Measurements from ENCODE around the gene PRKN.
"Not testable (repeated sequence)": the region's sequence is repeated elsewhere in the genome, so short reads cannot be mapped to it uniquely, and the experiment has no call there.

PRKN gene

GRCh38 chr6:162710419-162710818 lies 17.1 kb downstream of the PRKN start:
- DNase-seq, result no peak

- no peak for DNase-seq
Observed at GRCh38 chr6:162709431-162709830, 18.1 kb downstream of the PRKN start.

GRCh38 chr6:162708971-162709370 lies 18.6 kb downstream of the PRKN start:
- no peak for DNase-seq

DNA sequence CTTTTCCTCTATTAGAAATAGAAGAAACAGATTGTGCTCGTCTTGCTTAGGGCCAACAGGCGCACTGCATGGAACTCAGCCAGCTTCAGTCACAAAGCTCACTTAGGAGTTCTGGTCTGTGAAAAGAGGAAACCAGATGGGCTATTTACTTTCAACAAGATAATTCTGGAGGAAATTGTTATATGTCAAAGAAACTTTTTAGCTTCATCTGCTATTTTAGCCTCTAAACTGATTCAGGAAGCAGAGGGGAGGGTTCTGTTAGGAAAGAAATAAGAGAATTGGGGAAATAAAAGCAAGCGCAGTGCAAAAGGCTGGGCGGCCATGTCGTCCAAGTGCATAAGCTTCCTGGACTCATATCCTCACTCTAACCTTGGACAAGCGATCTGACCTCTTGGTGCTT lies 21.3 kb downstream of the PRKN start:
- DNase-seq, result no peak

GRCh38 chr6:162705736-162706135 lies 21.8 kb downstream of the PRKN start:
- no peak for DNase-seq

- DNase-seq, result no peak
Observed at GRCh38 chr6:162704001-162704400, 23.6 kb downstream of the PRKN start.

DNA sequence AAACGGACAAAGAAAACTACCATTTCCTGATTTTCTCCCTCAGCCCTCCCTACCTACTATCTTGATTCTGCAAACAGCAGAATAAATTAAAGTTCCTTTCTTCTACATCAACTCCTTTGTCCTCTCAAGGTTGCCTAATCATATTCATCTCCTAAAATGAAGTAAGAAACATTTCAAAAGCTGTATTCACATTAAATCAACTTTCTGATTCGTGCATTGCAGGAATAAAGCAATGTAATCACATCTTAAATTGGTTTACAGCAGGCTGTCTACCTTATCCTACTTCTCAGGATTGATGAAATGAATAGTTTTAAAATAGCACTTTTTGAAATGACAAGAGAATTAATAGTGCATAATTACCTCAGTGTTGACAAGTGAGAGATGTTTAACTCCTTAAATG lies 25.1 kb downstream of the PRKN start:
- no peak for DNase-seq

- DNase-seq, result no peak
Observed at GRCh38 chr6:162701551-162701950, 26.0 kb downstream of the PRKN start.

GRCh38 chr6:162700966-162701365 lies 26.6 kb downstream of the PRKN start:
- no peak for DNase-seq

GRCh38 chr6:162699961-162700360 lies 27.6 kb downstream of the PRKN start:
- no peak for DNase-seq

DNA sequence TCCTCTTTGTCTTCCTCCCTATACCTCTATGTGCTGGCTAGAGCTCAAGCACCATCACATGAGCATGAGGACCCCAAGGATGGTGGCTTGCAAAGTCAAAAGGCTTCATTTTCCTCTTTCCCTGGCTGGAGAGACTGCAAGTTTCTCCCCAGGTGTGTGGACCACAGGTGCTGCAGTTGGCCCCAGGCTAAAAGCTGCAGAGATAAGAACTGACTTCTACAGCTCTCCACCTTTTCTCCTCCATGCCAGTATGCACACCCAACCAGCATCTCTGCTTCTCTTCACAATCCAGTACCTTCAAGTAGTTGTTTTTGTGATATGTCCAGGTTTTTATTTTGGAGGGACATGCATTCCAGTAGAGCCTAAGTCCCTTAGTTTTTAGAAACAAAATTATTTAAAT lies 29.1 kb downstream of the PRKN start:
- DNase-seq, result no peak

GRCh38 chr6:162697872-162698403 lies 29.6 kb downstream of the PRKN start:
- no peak for DNase-seq

GRCh38 chr6:162690158-162690557 lies 37.4 kb downstream of the PRKN start:
- no peak for DNase-seq

- no peak for DNase-seq
Observed at GRCh38 chr6:162688751-162689345, 38.7 kb downstream of the PRKN start.

DNA sequence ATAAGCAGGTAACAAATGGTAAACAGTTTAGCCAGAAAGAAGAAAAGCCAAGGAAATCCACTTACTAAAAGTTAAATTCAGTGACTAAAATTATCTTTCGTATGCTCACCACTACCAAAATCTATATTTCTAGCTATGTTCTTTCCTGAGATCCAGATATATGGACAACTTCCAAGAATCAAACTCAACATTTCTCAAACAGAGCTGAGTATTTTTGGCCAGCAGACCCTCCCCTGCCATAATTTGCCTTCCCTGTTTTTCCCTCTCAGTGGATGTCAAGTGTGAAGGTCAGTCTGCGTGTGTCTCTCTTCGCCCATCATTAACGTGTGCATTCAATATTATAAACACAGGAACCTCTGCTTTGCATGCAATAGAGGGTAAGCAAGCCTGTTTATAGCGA lies 42.0 kb downstream of the PRKN start:
- no peak for DNase-seq

GRCh38 chr6:162684961-162685360 lies 42.6 kb downstream of the PRKN start:
- no peak for DNase-seq

- no peak for DNase-seq
Observed at GRCh38 chr6:162684052-162684451, 43.5 kb downstream of the PRKN start.

GRCh38 chr6:162683135-162683534 lies 44.4 kb downstream of the PRKN start:
- DNase-seq, result no peak

GRCh38 chr6:162681447-162681846 lies 46.1 kb downstream of the PRKN start:
- DNase-seq, result no peak

DNA sequence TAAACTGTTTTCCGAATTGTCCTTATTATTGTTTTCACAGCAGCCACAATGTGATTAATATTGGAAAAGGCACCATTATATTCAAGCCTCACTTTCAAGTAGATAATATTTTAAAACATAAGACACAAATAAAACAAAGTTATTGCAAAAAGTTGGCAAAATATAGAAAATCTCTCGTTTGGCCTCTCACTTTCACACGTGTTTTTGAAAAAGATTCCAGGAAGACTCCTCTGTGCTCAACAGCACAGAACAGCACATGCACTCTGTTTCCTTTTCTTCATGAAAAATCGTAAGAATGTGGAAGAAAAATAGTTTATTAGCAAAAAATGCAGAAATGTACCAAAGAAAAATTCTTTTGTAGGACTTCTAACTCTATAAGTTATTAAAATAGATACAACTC lies 46.7 kb downstream of the PRKN start:
- DNase-seq, result no peak

DNA sequence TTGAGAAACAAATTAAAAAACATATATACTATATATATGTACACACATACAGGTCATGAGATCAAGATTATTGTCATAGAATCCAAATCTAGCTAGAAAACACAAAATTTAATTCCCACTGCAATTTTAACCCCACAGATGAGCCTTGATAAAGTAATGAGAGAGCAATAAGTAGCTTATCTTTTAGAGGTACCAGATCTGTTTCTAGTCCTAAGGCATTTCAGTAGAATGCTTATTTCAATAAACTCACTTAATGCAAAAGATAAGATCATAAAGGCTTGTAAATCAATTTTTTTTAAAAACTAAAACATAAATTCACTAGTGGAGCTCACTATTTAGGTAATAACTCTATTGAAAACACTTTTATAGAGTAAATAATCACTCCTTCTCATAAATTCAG lies 47.2 kb downstream of the PRKN start:
- DNase-seq, result no peak

- DNase-seq, result no peak
Observed at GRCh38 chr6:162679681-162680080, 47.9 kb downstream of the PRKN start.

DNA sequence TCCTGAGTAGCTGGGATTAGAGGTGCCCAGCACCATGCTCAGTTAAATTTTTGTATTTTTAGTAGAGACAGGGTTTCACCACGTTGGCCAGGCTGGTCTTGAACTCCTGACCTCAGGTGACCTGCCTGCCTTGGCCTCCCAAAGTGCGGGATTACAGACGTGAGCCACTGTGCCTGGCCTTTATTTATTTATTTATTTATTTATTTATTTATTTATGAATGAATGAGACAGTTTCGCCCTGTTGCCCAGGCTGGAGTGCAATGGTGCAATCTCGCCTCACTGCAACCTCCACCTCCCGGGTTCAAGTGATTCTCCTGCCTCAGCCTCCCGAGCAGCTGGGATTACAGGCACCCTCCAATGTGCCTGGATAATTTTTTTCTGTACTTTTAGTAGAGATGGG lies 48.7 kb downstream of the PRKN start:
- not testable (repeated sequence) for DNase-seq

- no peak for DNase-seq
Observed at GRCh38 chr6:162675503-162675902, 52.1 kb downstream of the PRKN start.

DNA sequence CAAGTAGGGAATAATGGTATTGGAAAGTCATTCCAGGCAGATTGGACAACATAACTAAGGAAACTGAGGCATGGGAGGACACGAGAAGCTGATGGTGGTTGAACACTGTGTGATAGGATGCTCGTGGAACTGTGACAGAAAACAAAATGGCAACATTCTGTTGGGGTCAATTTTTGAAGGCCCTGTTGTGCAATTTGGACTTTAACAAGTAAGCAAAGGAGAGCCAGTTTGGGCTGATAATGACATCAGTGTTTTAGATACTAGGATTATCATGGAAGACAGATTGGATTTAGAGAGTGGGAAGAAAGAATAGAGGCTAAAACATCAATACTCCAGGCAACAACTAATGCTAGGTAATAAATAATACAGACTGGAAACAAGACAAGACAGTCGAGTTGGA lies 53.1 kb downstream of the PRKN start:
- no peak for DNase-seq
